H9 (cell line): ENCODE data around the gene PSME1. TPM values are rescaled to one million over a fixed set of nuclear protein-coding genes. Genes with fewer than 3 reads are reported as not detected.

Experiments used
- DNase-seq: peaks from one replicate; pipeline ENCODE4 v3.0.0-alpha.2; 2017
- H2AFZ ChIP-seq: one replicate; pipeline ENCODE4 v1.6.1; 2013; ENCODE audit warnings: mild to moderate bottlenecking, low read length, control low read depth, moderate library complexity
- H2AK5ac ChIP-seq: 2 replicates; pipeline ENCODE4 v1.6.1; 2013; ENCODE audit warnings: low read length, control low read depth, mixed read lengths; ENCODE audit not compliant: insufficient read length
- H2BK120ac ChIP-seq: one replicate; pipeline ENCODE4 v1.6.1; 2013; ENCODE audit warnings: low read depth, mild to moderate bottlenecking, low read length, control low read depth, inconsistent platforms; ENCODE audit not compliant: poor library complexity, severe bottlenecking
- H2BK12ac ChIP-seq: 2 replicates; pipeline ENCODE4 v1.6.1; 2013; ENCODE audit warnings: low read length, control low read depth, mixed read lengths, low read depth; ENCODE audit not compliant: insufficient read length
- H2BK15ac ChIP-seq: 2 replicates; pipeline ENCODE4 v1.6.1; 2013; ENCODE audit warnings: low read depth, low read length, control low read depth
- H2BK20ac ChIP-seq: one replicate; pipeline ENCODE4 v1.6.1; 2013; ENCODE audit warnings: low read depth, mild to moderate bottlenecking, low read length, control low read depth, inconsistent platforms; ENCODE audit not compliant: poor library complexity, severe bottlenecking
- H2BK5ac ChIP-seq: 2 replicates; pipeline ENCODE4 v1.6.1; 2013; ENCODE audit warnings: low read length, control low read depth, mixed read lengths; ENCODE audit not compliant: insufficient read length
- H3K14ac ChIP-seq: 2 replicates; pipeline ENCODE4 v1.6.1; 2013; ENCODE audit warnings: low read length, control low read depth; ENCODE audit not compliant: insufficient read depth
- H3K18ac ChIP-seq: 2 replicates; pipeline ENCODE4 v1.6.1; 2013; ENCODE audit warnings: low read depth, mild to moderate bottlenecking, mixed read lengths, low read length, control low read depth; ENCODE audit not compliant: insufficient read length
- H3K23ac ChIP-seq: 2 replicates; pipeline ENCODE4 v1.6.1; 2013; ENCODE audit warnings: low read length, control low read depth, mixed read lengths, low read depth; ENCODE audit not compliant: insufficient read length
- H3K23me2 ChIP-seq: 2 replicates; pipeline ENCODE4 v1.6.1; 2013; ENCODE audit warnings: low read depth, mild to moderate bottlenecking, mixed read lengths, low read length, control low read depth; ENCODE audit not compliant: insufficient read length, poor library complexity, severe bottlenecking
- H3K27ac ChIP-seq: 2 replicates; pipeline ENCODE4 v1.5.1; 2013; ENCODE audit warnings: low read length, control low read depth, mixed read lengths, low read depth; ENCODE audit not compliant: insufficient read length
- H3K27me3 ChIP-seq: 2 replicates; pipeline ENCODE4 v1.6.1; 2013; ENCODE audit warnings: low read length, control low read depth, inconsistent platforms; ENCODE audit not compliant: insufficient read depth
- H3K4ac ChIP-seq: 2 replicates; pipeline ENCODE4 v1.6.1; 2013; ENCODE audit warnings: low read depth, mild to moderate bottlenecking, control low read depth, inconsistent platforms, low read length, moderate library complexity
- H3K4me1 ChIP-seq: 2 replicates; pipeline ENCODE4 v1.6.1; 2013; ENCODE audit warnings: low read length, control low read depth, inconsistent platforms; ENCODE audit not compliant: insufficient read depth
- H3K4me2 ChIP-seq: 2 replicates; pipeline ENCODE4 v1.6.1; 2013; ENCODE audit warnings: low read length, control low read depth, mixed read lengths; ENCODE audit not compliant: insufficient read length, insufficient read depth
- H3K56ac ChIP-seq: 2 replicates; pipeline ENCODE4 v1.6.1; 2013; ENCODE audit warnings: low read depth, mild to moderate bottlenecking, mixed read lengths, low read length, control low read depth; ENCODE audit not compliant: insufficient read length
- H3K79me1 ChIP-seq: 2 replicates; pipeline ENCODE4 v1.6.1; 2013; ENCODE audit warnings: low read depth, mild to moderate bottlenecking, moderate library complexity, low read length, control low read depth, inconsistent platforms; ENCODE audit not compliant: insufficient read depth, poor library complexity, severe bottlenecking
- H3K79me2 ChIP-seq: 2 replicates; pipeline ENCODE4 v1.6.1; 2013; ENCODE audit warnings: low read length, control low read depth, inconsistent platforms; ENCODE audit not compliant: insufficient read depth
- H3K9ac ChIP-seq: 2 replicates; pipeline ENCODE4 v1.6.1; 2013; ENCODE audit warnings: low read length, control low read depth, mixed read lengths; ENCODE audit not compliant: insufficient read length; ENCODE audit errors: extremely low read depth
- H3K9me3 ChIP-seq: one replicate; pipeline ENCODE4 v1.6.1; 2013; ENCODE audit warnings: low read depth, low read length, inconsistent platforms; ENCODE audit not compliant: control insufficient read depth
- H3T11ph ChIP-seq: one replicate; pipeline ENCODE4 v1.6.1; 2013; ENCODE audit warnings: mild to moderate bottlenecking, low read length, control low read depth, inconsistent platforms
- H4K20me1 ChIP-seq: one replicate; pipeline ENCODE4 v1.6.1; 2013; ENCODE audit not compliant: control insufficient read depth, insufficient read length, insufficient read depth
- H4K5ac ChIP-seq: 2 replicates; pipeline ENCODE4 v1.6.1; 2013; ENCODE audit warnings: low read depth, mild to moderate bottlenecking, mixed read lengths, low read length, control low read depth; ENCODE audit not compliant: insufficient read length
- H4K8ac ChIP-seq: replicated peaks from 2 replicates; pipeline ENCODE4 v1.6.1; 2013; ENCODE audit warnings: low read length, control low read depth, mixed read lengths, low read depth; ENCODE audit not compliant: insufficient read length
- H4K91ac ChIP-seq: 2 replicates; pipeline ENCODE4 v1.6.1; 2013; ENCODE audit warnings: low read depth, mild to moderate bottlenecking, moderate library complexity, mixed read lengths, low read length, control low read depth; ENCODE audit not compliant: insufficient read length
- H3K27ac Mint-ChIP-seq, 3 experiments: 2 replicates in 2 of 3; 3 replicates in 1 of 3; pipeline ENCODE4 v1.8.0; 2020 to 2021; ENCODE audit warnings: mixed read lengths in 3 of 3, mild to moderate bottlenecking in 1 of 3, moderate library complexity in 1 of 3
- H3K27me3 Mint-ChIP-seq: 2 replicates; pipeline ENCODE4 v1.8.0; 2021; ENCODE audit warnings: low read depth, mild to moderate bottlenecking, moderate library complexity, mixed read lengths
- H3K36me3 Mint-ChIP-seq, 3 experiments: 2 replicates in 2 of 3; 3 replicates in 1 of 3; pipeline ENCODE4 v1.8.0; 2020 to 2021; ENCODE audit warnings: low read depth in 3 of 3, mixed read lengths in 3 of 3; ENCODE audit not compliant: insufficient read depth in 1 of 3
- H3K4me1 Mint-ChIP-seq, 2 experiments: 2 replicates each; pipeline ENCODE4 v1.8.0; 2020; ENCODE audit warnings: mixed read lengths in 2 of 2
- H3K4me3 Mint-ChIP-seq, 2 experiments: 2 replicates in 1 of 2; 3 replicates in 1 of 2; pipeline ENCODE4 v1.8.0; 2020 to 2021; ENCODE audit warnings: mild to moderate bottlenecking in 2 of 2, mixed read lengths in 2 of 2, moderate library complexity in 1 of 2
- H3K9me3 Mint-ChIP-seq, 2 experiments: 2 replicates in 1 of 2; 3 replicates in 1 of 2; pipeline ENCODE4 v1.8.0; 2020; ENCODE audit warnings: mild to moderate bottlenecking in 2 of 2, mixed read lengths in 2 of 2, moderate library complexity in 1 of 2
- CTCF ChIP-seq: fragments of 200-600 bp; sonication (generic); conservative IDR thresholded peaks from 3 replicates; pipeline ENCODE4 v1.8.0; 2021; ENCODE audit warnings: antibody characterized with exemption, mild to moderate bottlenecking
- WGBS: extraction: QIAGEN DNeasy Blood & Tissue Kit; methylation state at CpG from one replicate; pipeline ENCODE4 v1.1.7; 2013; ENCODE audit warnings: missing lambda C conversion rate, low lambda C conversion rate, mixed read lengths; ENCODE audit not compliant: insufficient read length; ENCODE audit errors: extremely low coverage; 5-methylcytosine and 5-hydroxymethylcytosine counted together
- total RNA-seq: library from RNA; stranded (reverse); gene quantifications from 2 replicates; pipeline ENCODE4 v1.2.1, GENCODE V29; 2021

The PSME1 gene
- total RNA-seq, 1 experiment from 2014 or later: 109 TPM

GRCh38 chr14:24136684-24137528, 912 bp downstream of the PSME1 start:
- Histone ChIP-seq H3K23me2 (peaks cover 10% of the 10 kb centered on the region), H2BK120ac (no peak overlapping the region), H2BK15ac (no peak overlapping the region), H2BK12ac (no peak overlapping the region), H3K23ac (no peak overlapping the region), H3K9me3 (no peaks in the 10 kb centered on the region), H4K20me1 (no peaks in the 10 kb centered on the region), H3K56ac (no peak overlapping the region), H3K9ac (no peak overlapping the region), H3T11ph (no peak overlapping the region), H2AFZ (no peak overlapping the region), H2BK5ac (no peak overlapping the region), H2BK20ac (no peak overlapping the region), H3K27me3 (no peaks in the 10 kb centered on the region), H3K27ac (no peak overlapping the region), H2AK5ac (no peak overlapping the region), H3K4me1 (no peaks in the 10 kb centered on the region), H3K14ac (no peak overlapping the region), H3K79me2 (peaks cover 3% of the 10 kb centered on the region; the same call in 1 of the 2 replicates), H4K8ac (no peak overlapping the region), H3K79me1 (peaks cover 2% of the 10 kb centered on the region), H4K5ac (no peak overlapping the region), H4K91ac (no peak overlapping the region), H3K4me2 (peak overlapping the region; percentile 58), H3K18ac (no peak overlapping the region), H3K4ac (no peak overlapping the region)
- DNase-seq: no peak
- TF ChIP-seq CTCF: no peak
- Mint-ChIP-seq H3K36me3 (peaks cover 22 to 34% (median 27%) of the 10 kb centered on the region in 3 experiments), H3K9me3 (0 out of 5 replicates have a peak, but pooled peaks cover 0 to 2% of the 10 kb centered on the region in 2 experiments), H3K4me3 (peak overlapping the region; percentile 82 to 85), H3K4me1 (peaks cover 30 to 33% of the 10 kb centered on the region in 2 experiments), H3K27me3 (no peaks in the 10 kb centered on the region), H3K27ac (peak overlapping the region in 2 of 3 experiments; percentile 53 to 75; a peak in 2 of 7 replicates)
- WGBS: no CpG with 5 or more reads among the region's 13 CpGs
